GM23338 (cell line): ENCODE measurements around the gene LAMA4. TPM values are rescaled to one million over a fixed set of nuclear protein-coding genes. Genes with fewer than 3 reads are reported as not detected.

Source experiments
- ATAC-seq: fragments of 200-7000 bp; cut with Tn5 transposase; 3 replicates; pipeline ENCODE4 v1.9.1; 2020
- DNase-seq: peaks from one replicate; pipeline ENCODE4 v3.0.0-alpha.2; 2015; ENCODE audit warnings: low spot score
- H2AFZ ChIP-seq: fragments of 200-600 bp; sonication (generic); 2 replicates; pipeline ENCODE4 v1.8.0; 2016; ENCODE audit warnings: antibody characterized with exemption, mild to moderate bottlenecking, moderate library complexity
- H3F3A ChIP-seq: fragments of 200-600 bp; sonication (generic); replicated peaks from 2 replicates; pipeline ENCODE4 v1.8.0; 2017; ENCODE audit warnings: antibody characterized with exemption, mixed run types, low read depth
- H3K27ac ChIP-seq: fragments of 200-600 bp; sonication (generic); 2 replicates; pipeline ENCODE4 v1.6.1; 2016; ENCODE audit warnings: low read depth
- H3K27me3 ChIP-seq: fragments of 200-600 bp; sonication (generic); 2 replicates; pipeline ENCODE4 v1.8.0; 2016; ENCODE audit warnings: mild to moderate bottlenecking, mixed run types, moderate library complexity; ENCODE audit not compliant: insufficient read depth
- H3K36me3 ChIP-seq: fragments of 200-600 bp; sonication (generic); 2 replicates; pipeline ENCODE4 v1.8.0; 2016; ENCODE audit warnings: mild to moderate bottlenecking; ENCODE audit not compliant: insufficient read depth
- H3K4me1 ChIP-seq: fragments of 200-600 bp; sonication (generic); 2 replicates; pipeline ENCODE4 v1.8.0; 2016; ENCODE audit warnings: mild to moderate bottlenecking, moderate library complexity; ENCODE audit not compliant: insufficient read depth
- H3K4me2 ChIP-seq: fragments of 200-600 bp; sonication (generic); 2 replicates; pipeline ENCODE4 v1.7.1; 2017; ENCODE audit warnings: mixed run types
- H3K4me3 ChIP-seq: fragments of 200-600 bp; sonication (generic); 2 replicates; pipeline ENCODE4 v1.6.1; 2016; ENCODE audit warnings: mixed run types
- H3K79me2 ChIP-seq: fragments of 200-600 bp; sonication (generic); replicated peaks from 2 replicates; pipeline ENCODE4 v1.8.0; 2017; ENCODE audit warnings: mild to moderate bottlenecking; ENCODE audit not compliant: insufficient read depth
- H3K9me2 ChIP-seq: fragments of 200-600 bp; sonication (generic); 2 replicates; pipeline ENCODE4 v1.8.0; 2017; ENCODE audit not compliant: insufficient read depth
- H4K20me1 ChIP-seq: fragments of 200-600 bp; sonication (generic); replicated peaks from 2 replicates; pipeline ENCODE4 v1.8.0; 2017; ENCODE audit warnings: mild to moderate bottlenecking; ENCODE audit not compliant: insufficient read depth
- H3K27ac Mint-ChIP-seq: 2 replicates; pipeline ENCODE4 v1.8.0; 2020; ENCODE audit warnings: inconsistent platforms, mild to moderate bottlenecking, moderate library complexity, mixed read lengths
- H3K27me3 Mint-ChIP-seq: 3 replicates; pipeline ENCODE4 v1.8.0; 2022; ENCODE audit warnings: low read depth, mild to moderate bottlenecking, moderate library complexity, mixed read lengths, inconsistent platforms; ENCODE audit not compliant: insufficient read depth, poor library complexity
- H3K36me3 Mint-ChIP-seq: 3 replicates; pipeline ENCODE4 v1.8.0; 2021; ENCODE audit warnings: low read depth, mild to moderate bottlenecking, inconsistent platforms, moderate library complexity, mixed read lengths
- H3K4me1 Mint-ChIP-seq: 3 replicates; pipeline ENCODE4 v1.8.0; 2020; ENCODE audit warnings: mild to moderate bottlenecking, inconsistent platforms, mixed read lengths
- H3K4me3 Mint-ChIP-seq: 3 replicates; pipeline ENCODE4 v1.8.0; 2021; ENCODE audit warnings: moderate library complexity, mild to moderate bottlenecking, inconsistent platforms, mixed read lengths
- H3K9me3 Mint-ChIP-seq: 3 replicates; pipeline ENCODE4 v1.8.0; 2020; ENCODE audit warnings: moderate library complexity, mild to moderate bottlenecking, inconsistent platforms, mixed read lengths
- CTCF ChIP-seq, 2 experiments: fragments of 200-600 bp in 1 of 2; sonication (generic) in 1 of 2; conservative IDR thresholded peaks; 2 replicates each; pipeline versions ENCODE4 v1.5.1 to v1.6.1; 2016 to 2017; ENCODE audit warnings: antibody characterized with exemption in 2 of 2, low read depth in 2 of 2, mild to moderate bottlenecking in 2 of 2, moderate library complexity in 1 of 2
- ETS1 ChIP-seq: IDR thresholded peaks from 2 replicates; pipeline ENCODE4 v1.6.1; 2016; ENCODE audit warnings: antibody characterized with exemption
- JUNB ChIP-seq: IDR thresholded peaks from one replicate; pipeline ENCODE4 v1.6.1; 2016; ENCODE audit warnings: antibody characterized with exemption; ENCODE audit not compliant: unreplicated experiment
- NANOG ChIP-seq: IDR thresholded peaks from 2 replicates; pipeline ENCODE4 v1.6.1; 2016; ENCODE audit warnings: antibody characterized with exemption, borderline replicate concordance
- POLR2AphosphoS5 ChIP-seq: IDR thresholded peaks from 2 replicates; pipeline ENCODE4 v1.6.1; 2016; ENCODE audit warnings: antibody characterized with exemption, low read depth
- REST ChIP-seq: IDR thresholded peaks from one replicate; pipeline ENCODE4 v1.6.1; 2018; ENCODE audit warnings: antibody characterized with exemption; ENCODE audit not compliant: unreplicated experiment
- ZNF114 ChIP-seq: fragments of 250-450 bp; sonication (Bioruptor Pico); IDR thresholded peaks from 2 replicates; pipeline ENCODE4 v1.5.0; 2020; ENCODE audit warnings: mild to moderate bottlenecking, moderate library complexity
- ZNF331 ChIP-seq: fragments of 250-450 bp; sonication (Bioruptor Pico); IDR thresholded peaks from 2 replicates; pipeline ENCODE4 v1.5.0; 2020; ENCODE audit warnings: low read depth, mild to moderate bottlenecking, moderate library complexity
- polyA plus RNA-seq: library from polyadenylated mRNA; unstranded; fragments of >200 nt; fragmentation: Nextera tagmentation; extraction: Ambion mirVana; gene quantifications from 2 replicates; pipeline ENCODE4 v1.2.1, GENCODE V29; 2016
- total RNA-seq: library from RNA; depleted of rRNA; stranded (reverse); fragments of >200 nt; shearing (Covaris generic); gene quantifications from 2 replicates; pipeline ENCODE4 v1.2.3, GENCODE V29; 2014

Gene LAMA4
- total and polyA plus RNA-seq, 2 experiments from 2014 or later, result 1.7 to 2.8 TPM

- TF ChIP-seq ETS1 (no peak), NANOG (no peak), CTCF (conservative IDR thresholded peaks at IDR 0.05; ENCODE audit: low read depth in 2 of 2) (no peak), JUNB (no peak), ZNF331 (CRISPR knock-in tag) (no peak)
These were observed 47.2 kb downstream of the LAMA4 start (continued) for GRCh38 chr6:112207131-112207530.

- no peak for ATAC-seq
- TF ChIP-seq CTCF (conservative IDR thresholded peaks at IDR 0.05; ENCODE audit: low read depth in 2 of 2) (no peak), ZNF114 (CRISPR knock-in tag) (no peak), JUNB (no peak), POLR2AphosphoS5 (no peak), REST (no peak), ETS1 (no peak)
- H3K36me3 ChIP-seq, result no peaks in the 10 kb centered on the region
- H3F3A ChIP-seq, result no peaks in the 10 kb centered on the region
- Mint-ChIP-seq H3K9me3 (no peaks in the 10 kb centered on the region), H3K36me3 (no peaks in the 10 kb centered on the region), H3K27me3 (peaks cover 2% of the 10 kb centered on the region), H3K4me3 (no peak overlapping the region), H3K4me1 (peaks cover 39% of the 10 kb centered on the region), H3K27ac (peak overlapping the region; percentile 24; the same call in 1 of the 2 replicates)
- no peaks in the 10 kb centered on the region for H3K79me2 ChIP-seq
- H4K20me1 ChIP-seq, result no peaks in the 10 kb centered on the region
- peaks cover 34% of the 10 kb centered on the region for H3K4me1 ChIP-seq
- no peak overlapping the region for H2AFZ ChIP-seq
- peak overlapping the region; percentile 7 for H3K4me2 ChIP-seq
- no peak for DNase-seq
- no peak overlapping the region for H3K4me3 ChIP-seq
- H3K27me3 ChIP-seq, result no peaks in the 10 kb centered on the region
- peaks cover 14% of the 10 kb centered on the region for H3K9me2 ChIP-seq
- no peak overlapping the region for H3K27ac ChIP-seq
These were observed 48.3 kb downstream of the LAMA4 start for GRCh38 chr6:112206110-112206458.
